Measurements from ENCODE around the gene SNAPC4.

- TF ChIP-seq CTCF (IDR thresholded peaks at IDR 0.05; ENCODE audit: poor library complexity) (no peak), EZH2 (IDR thresholded peaks at IDR 0.05; ENCODE audit: borderline replicate concordance) (no peak), EZH2phosphoT487 (IDR thresholded peaks at IDR 0.05; ENCODE audit: low read depth, severe bottlenecking, unreplicated experiment) (no peak)
These were observed 41.8 kb upstream of the SNAPC4 start for GRCh38 chr9:136441681-136442245.

Measured in hepatocyte (in vitro differentiated cells).